ENCODE measurements around the gene ASIP.

- TF ChIP-seq POLR2A (IDR thresholded peaks at IDR 0.05) (no peak), CTCF (IDR thresholded peaks at IDR 0.05) (no peak)
Observed at GRCh38 chr20:34315236-34315635, 74.0 kb downstream of the ASIP start.

Data from Peyer's patch (tissue), 4 donors.